H54 (cell line): ENCODE measurements around the gene GYG2.

Experiments used
- DNase-seq: peaks from one replicate; pipeline ENCODE4 v3.0.0; 2011; ENCODE audit warnings: low spot score, mixed read lengths; ENCODE audit not compliant: insufficient read length
- FAIRE-seq: peaks from 3 replicates; lab custom pipeline; 2011; peaks lifted over from hg19 to GRCh38; lab: Jason Lieb, UNC
- POLR2A ChIP-seq: IDR thresholded peaks from 2 replicates; pipeline ENCODE4 v1.6.1; 2011; ENCODE audit warnings: low read depth, mild to moderate bottlenecking, low read length

The GYG2 gene

DNA sequence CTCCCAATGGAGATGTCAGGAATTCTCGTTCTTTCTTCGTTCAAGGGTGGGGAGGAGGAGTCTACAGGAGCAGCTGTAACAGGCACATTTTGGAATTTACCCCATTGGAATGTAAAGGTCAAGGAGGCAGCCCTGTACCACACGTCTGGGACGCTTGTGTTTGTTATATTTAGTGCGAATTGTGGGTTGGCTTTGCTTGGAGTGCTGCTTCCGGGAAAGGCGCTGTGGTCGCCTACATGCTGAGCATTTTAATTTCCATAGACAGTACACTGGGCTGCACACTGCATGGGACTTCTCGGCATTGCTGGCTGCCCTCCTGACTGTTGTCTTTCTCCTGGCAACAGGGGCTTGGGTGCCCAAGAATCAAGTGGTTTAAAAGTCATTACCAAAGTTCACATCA, 12.8 kb downstream of the GYG2 start:
- FAIRE-seq (no peak), DNase-seq (no peak)
- TF ChIP-seq POLR2A, result no peak

GRCh38 chrX:2846992-2847391, 18.3 kb downstream of the GYG2 start:
- TF ChIP-seq POLR2A, result no peak

DNA sequence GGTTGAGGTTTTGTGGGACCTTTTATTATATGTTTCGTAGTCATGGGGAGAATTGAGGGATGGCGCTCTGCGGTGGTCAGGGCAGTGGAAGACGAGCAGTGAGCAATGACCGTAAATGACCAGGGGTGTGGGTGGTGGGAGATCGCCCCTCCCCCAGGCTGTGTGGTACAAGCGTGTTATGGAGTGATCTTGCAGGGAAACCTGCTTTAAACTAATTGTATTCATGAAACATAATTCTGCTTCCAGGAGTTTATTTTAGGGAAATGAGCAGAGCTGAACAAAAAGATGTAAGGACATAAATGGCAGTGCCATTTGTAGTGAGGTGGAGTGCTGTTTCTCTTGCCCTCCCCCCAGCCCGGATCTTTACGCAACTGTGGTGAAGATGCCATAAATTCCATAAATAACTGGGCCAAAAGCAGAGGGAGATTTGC, 20.2 kb downstream of the GYG2 start:
- FAIRE-seq, result no peak
- DNase-seq, result peak; percentile 4
- no peak for TF ChIP-seq POLR2A

More at GRCh38 chrX:2846992-2847391, 18.3 kb downstream of the GYG2 start:
- DNase-seq, result no peak
- FAIRE-seq, result no peak

GRCh38 chrX:2854918-2855317, 26.2 kb downstream of the GYG2 start:
- FAIRE-seq, result no peak
- no peak for TF ChIP-seq POLR2A

DNA sequence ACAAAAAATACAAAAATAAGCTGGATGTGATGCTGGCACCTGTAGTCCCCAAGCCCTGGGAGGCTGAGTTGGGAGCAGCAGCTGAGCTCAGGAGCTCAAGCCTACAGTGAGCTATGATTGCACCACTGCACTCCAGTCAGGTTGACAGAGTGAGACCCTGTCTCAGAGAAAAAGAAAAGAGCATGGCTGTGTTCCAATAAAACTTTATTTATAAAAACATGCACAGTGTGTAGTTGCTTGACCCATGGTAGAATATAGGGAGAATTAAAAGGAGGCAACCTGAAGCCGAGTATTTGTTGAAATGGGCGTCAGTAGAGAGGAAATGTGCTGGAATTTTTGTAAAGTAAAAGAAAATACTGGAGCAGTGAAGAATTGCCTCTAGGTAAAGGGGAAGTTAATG, 27.0 kb downstream of the GYG2 start:
- DNase-seq, result no peak
- no peak for FAIRE-seq
- TF ChIP-seq POLR2A, result no peak

More at GRCh38 chrX:2854918-2855317, 26.2 kb downstream of the GYG2 start:
- DNase-seq, result no peak

DNA sequence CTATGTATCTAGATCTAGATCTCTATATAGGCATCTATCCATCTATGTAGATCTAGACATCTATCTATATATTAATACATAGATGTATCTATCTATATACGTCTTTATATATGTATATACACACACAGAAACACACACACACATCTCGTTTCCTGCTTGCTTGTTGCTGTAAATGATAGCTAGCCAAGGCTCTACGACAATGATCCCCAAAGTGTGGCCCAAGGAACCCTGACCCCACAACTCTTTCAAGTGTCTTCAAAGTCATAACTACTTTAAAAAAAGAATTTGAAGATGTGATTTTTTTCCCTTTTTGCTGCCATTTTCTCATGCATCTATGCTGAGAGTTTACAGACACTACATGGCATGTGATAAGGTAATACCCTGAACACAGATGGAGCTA, 28.8 kb downstream of the GYG2 start:
- TF ChIP-seq POLR2A, result no peak
- no peak for FAIRE-seq
- DNase-seq, result no peak

DNA sequence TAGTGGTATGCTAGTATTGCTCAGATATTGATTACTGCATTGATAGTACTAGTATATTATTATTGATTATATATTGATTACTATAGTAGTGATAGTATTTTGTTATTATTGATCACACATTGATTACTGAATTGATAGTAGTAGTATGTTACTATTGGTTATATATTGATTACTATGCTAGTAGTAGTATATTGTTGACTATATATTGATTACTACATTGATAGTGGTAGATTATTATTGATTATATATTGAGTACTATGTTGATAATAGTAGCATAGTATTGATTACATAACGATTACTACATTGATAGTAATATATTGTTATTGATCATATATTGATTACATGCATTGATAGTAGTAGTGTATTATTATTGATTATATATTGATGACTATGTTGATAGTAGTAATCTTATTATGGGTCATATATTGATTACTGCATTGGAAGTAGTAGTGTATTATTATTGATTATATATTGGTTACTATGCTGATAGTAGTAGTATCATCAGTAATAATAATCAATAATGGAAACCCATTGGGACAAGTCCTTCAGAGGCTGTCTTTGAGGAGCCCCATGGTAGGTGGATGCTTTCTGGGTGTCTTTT, 30.6 kb downstream of the GYG2 start:
- DNase-seq (no peak), FAIRE-seq (no peak)
- no peak for TF ChIP-seq POLR2A

GRCh38 chrX:2862404-2862803, 33.7 kb downstream of the GYG2 start:
- no peak for DNase-seq
- no peak for TF ChIP-seq POLR2A
- FAIRE-seq, result no peak

GRCh38 chrX:2863646-2864045, 34.9 kb downstream of the GYG2 start:
- no peak for DNase-seq
- FAIRE-seq, result no peak
- no peak for TF ChIP-seq POLR2A

DNA sequence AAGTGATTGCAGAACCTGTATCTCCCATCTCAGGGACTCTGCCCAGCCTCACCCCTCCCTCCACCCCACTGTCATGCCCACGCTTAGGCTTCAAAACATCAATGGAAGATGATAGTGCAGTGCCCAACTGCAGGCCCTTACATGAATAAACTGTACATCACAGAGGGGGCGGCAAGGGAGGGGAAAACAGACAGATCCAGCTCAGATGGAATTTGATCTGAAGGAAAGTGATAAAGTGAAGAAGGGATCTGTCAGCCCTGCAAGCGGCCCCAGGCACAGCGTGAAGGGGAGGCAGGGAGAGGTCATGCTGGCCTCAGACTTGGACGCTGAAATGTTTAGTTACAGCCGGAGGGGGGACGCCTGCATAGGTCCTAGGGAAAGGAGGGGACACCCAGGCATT, 38.5 kb downstream of the GYG2 start:
- DNase-seq, result no peak
- FAIRE-seq, result no peak
- TF ChIP-seq POLR2A, result no peak

DNA sequence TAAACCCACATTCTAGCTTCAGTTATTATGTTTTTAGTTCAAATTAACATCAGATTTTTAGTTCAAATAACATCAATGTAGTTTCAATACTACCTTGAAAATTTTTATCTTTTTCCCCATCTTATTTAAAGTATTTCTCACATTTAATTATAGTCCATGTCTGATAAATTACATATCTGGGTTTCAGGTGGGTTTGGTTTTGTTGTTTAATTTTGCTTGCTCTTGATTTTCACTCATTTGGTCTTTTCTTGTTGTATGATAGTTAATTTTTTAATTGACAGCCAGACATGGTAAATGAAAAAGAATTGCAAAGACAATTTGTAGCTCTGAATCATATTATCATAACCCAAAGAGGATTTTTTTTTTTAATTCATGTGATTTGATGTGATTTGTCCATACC, 41.9 kb downstream of the GYG2 start:
- TF ChIP-seq POLR2A, result no peak
- DNase-seq (no peak), FAIRE-seq (no peak)

DNA sequence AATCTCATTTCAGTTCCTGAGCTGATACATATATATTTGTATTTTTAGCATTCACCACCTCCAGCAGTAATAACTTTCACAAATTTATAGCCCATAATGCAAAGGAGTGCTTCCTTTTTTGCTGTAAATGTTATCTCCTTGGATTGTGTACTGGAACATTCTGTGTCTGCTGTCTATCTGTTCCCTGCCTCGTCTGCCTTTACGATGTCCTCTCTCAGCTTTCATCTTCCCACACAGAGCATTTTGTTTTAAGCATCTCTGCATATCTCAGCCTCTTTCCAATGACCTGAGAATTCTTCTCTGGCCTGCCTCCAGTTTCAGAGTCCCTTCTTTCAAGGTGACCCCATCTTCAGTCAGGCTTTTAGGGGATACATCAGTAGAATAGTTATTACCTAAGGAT, 43.1 kb downstream of the GYG2 start:
- FAIRE-seq (no peak), DNase-seq (no peak)
- no peak for TF ChIP-seq POLR2A

DNA sequence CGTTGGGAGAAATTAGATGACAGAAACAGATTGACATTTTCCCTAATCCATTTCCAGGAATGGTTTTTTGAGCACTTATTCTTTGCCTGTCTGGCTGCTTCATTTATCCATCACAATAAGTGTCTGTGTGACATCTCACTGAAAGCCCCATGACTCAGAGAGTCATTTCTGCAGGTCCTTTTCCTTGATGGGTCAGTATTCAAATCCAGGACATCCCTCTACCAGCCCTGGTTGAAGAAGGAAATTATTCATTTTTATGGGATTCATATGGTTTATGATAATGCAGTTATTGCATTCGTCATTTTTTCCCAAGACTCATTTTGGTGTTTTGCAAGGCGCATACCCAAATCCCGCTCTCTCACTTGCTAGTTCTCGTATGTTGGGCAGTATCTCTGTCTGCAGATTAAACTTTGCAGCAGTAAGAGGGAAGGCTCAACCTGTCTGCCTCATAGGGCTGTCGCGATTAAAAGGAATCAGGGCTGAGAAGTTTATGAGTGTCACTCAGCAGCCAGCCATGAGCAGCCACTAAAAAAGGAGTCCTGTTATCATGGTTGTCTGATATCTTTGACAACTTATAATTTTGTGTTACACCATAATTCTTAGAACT, 44.0 kb downstream of the GYG2 start:
- FAIRE-seq, result no peak
- DNase-seq, result no peak
- TF ChIP-seq POLR2A, result no peak

GRCh38 chrX:2874222-2875135, 45.7 kb downstream of the GYG2 start:
- DNase-seq (no peak), FAIRE-seq (no peak)
- no peak for TF ChIP-seq POLR2A
